RPMI7951 (cell line): Measurements from ENCODE around the gene IDH3B. TPM values are rescaled to one million over a fixed set of nuclear protein-coding genes. Genes with fewer than 3 reads are reported as not detected.

Experiments
- DNase-seq: peaks from one replicate; pipeline ENCODE4 v3.0.0-alpha.2; 2012; ENCODE audit warnings: low read depth
- total RNA-seq: library from RNA; depleted of rRNA; stranded (reverse); fragments of >200 nt; shearing (Covaris generic); gene quantifications from 2 replicates; pipeline ENCODE4 v1.2.3, GENCODE V29; 2014

IDH3B gene
- total RNA-seq, 1 experiment from 2014 or later, result 189 TPM

- no peak for DNase-seq
Measured at GRCh38 chr20:2657241-2657640, 6.8 kb downstream of the IDH3B start.

GRCh38 chr20:2656471-2657117 lies 7.4 kb downstream of the IDH3B start:
- no peak for DNase-seq

GRCh38 chr20:2655331-2656116 lies 8.5 kb downstream of the IDH3B start:
- DNase-seq, result no peak

GRCh38 chr20:2654831-2655230 lies 9.2 kb downstream of the IDH3B start:
- DNase-seq, result no peak

GRCh38 chr20:2654384-2654822 lies 9.6 kb downstream of the IDH3B start:
- no peak for DNase-seq

GRCh38 chr20:2653556-2654383 lies 10.2 kb downstream of the IDH3B start:
- no peak for DNase-seq

GRCh38 chr20:2652724-2653555 lies 11.1 kb downstream of the IDH3B start:
- peak; percentile 23 for DNase-seq

- DNase-seq, result peak; percentile 94
Measured at GRCh38 chr20:2651772-2652723, 12.0 kb downstream of the IDH3B start, which contains the start of gene NOP56. TSS of gene NOP56 (plus strand) at chr20:2652632. CDS start at chr20:2652661, 29 bp downstream.

GRCh38 chr20:2643708-2644107 lies 20.3 kb downstream of the IDH3B start:
- DNase-seq, result no peak

GRCh38 chr20:2640899-2641298 lies 23.1 kb downstream of the IDH3B start:
- DNase-seq, result no peak

- DNase-seq, result no peak
Measured at GRCh38 chr20:2640260-2640659, 23.8 kb downstream of the IDH3B start.

- DNase-seq, result no peak
Measured at GRCh38 chr20:2637246-2637645, 26.8 kb downstream of the IDH3B start.

GRCh38 chr20:2633381-2633780 lies 30.6 kb downstream of the IDH3B start:
- DNase-seq, result no peak

GRCh38 chr20:2631228-2631627 lies 32.8 kb downstream of the IDH3B start:
- DNase-seq, result peak; percentile 32

GRCh38 chr20:2626853-2627541 lies 37.0 kb downstream of the IDH3B start:
- DNase-seq, result peak; percentile 92

GRCh38 chr20:2625062-2625461 lies 39.0 kb downstream of the IDH3B start:
- no peak for DNase-seq

GRCh38 chr20:2624190-2624589 lies 39.8 kb downstream of the IDH3B start:
- DNase-seq, result no peak

GRCh38 chr20:2619961-2620595 lies 43.9 kb downstream of the IDH3B start:
- DNase-seq, result peak; percentile 86

- DNase-seq, result no peak
Measured at GRCh38 chr20:2619337-2619736, 44.7 kb downstream of the IDH3B start.
